ENCODE measurements around the gene SLC45A1. TPM values are rescaled to one million over a fixed set of nuclear protein-coding genes. Genes with fewer than 3 reads are reported as not detected.
"Not testable (repeated sequence)": the region's sequence is repeated elsewhere in the genome, so short reads cannot be mapped to it uniquely, and the experiment has no call there.

The SLC45A1 gene
- total RNA-seq, 1 experiment from 2014 or later: not detected

DNA sequence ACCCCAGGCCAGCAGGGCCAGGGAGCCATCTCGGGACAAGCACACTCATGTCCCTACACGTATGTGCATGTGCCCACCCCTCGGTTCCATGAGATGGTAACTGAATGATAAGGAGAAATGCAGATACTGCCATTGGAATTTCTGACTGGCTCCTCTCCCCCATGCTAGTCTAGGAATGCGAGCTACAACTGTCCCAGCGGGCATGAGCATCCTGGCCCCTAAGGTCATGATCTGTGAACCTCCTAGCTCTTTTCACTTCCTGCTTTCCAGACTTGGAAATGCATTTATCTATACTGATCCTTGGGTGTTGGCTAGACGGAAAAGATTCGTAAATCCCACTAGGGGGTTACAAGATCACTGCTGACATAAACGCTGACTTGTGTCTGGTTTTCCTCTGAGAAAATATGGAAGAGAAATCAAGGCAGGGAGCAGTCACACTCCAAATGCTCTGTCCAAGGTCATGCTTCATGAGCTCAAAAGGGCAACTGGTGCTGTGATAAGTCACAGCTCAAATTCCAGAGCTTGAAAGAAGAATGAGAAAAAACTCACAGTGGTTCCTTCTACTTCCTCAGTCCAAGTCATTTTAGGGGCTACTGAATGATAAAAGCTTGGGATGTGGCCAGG lies 49.8 kb downstream of the SLC45A1 start:
- no peak for DNase-seq (ENCODE audit: low read depth)

DNA sequence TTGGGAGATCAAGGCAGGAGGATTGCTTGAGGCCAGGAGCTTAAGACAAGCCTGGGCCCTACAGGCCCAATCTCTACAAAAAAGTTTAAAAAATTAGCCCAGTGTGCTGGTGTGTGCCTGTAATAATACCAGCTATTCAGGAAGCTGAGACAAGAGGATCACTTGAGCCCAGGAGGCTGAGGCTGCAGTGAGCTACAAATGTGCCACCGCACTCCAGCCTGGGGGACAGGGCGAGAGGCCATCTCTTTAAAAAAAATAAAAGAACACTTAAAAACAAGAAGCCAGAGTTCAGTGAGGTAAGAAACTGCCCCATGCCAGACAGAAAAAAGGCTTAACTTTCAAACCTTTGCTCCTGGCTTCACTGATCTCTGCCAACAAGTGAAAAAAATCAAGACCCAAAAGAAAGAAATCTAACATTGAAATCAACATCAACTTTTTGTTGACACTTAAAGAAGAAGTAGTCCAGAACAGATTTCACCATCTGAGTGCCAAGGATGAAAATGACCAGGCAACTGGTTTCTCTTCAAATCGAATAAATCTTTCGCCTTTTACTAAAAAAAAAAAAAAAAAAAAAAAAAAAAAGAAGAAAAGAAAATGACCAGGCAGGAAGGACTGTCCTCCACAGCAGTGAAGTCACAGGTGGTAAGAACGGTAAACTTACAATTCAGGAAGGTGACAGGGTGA lies 51.2 kb downstream of the SLC45A1 start:
- no peak for DNase-seq (ENCODE audit: low read depth)

DNA sequence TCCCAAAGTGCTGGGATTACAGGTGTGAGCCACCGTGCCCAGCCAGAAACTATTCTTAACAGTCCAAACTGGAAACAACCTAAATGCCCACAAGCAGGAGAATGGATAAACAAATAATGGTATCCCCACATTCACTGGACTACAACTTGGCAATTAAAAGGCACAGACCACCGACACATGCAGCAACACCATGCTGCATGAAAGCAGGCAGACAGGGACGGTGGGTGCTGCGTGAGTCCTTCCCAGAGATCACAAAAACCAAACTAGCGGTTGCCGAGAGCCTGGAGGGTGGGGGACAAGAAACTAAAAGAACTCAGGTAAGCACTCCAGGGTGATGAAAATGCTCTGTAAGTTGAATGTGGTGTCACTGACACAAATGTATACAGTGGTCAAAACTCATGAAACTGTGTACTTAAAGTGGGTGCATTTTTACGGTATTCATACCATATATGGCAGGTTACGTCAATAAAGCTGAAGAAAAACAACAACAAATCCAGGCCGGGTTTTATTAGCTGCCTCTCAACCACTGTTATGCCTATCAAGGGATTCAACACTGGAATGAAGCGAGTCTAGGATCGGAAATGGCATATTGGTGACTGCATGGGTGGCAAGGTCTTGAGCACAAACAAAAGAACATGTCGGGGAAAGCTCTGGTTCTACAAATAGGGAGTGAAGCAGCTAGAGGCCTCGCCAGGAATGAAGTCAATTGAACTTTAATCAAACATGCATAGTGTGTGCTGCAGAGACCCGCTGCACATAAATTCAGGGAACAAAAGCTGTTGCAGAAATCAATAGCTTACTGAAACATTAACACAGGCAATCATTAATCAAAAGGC lies 52.4 kb downstream of the SLC45A1 start:
- no peak for DNase-seq (ENCODE audit: low read depth)

DNA sequence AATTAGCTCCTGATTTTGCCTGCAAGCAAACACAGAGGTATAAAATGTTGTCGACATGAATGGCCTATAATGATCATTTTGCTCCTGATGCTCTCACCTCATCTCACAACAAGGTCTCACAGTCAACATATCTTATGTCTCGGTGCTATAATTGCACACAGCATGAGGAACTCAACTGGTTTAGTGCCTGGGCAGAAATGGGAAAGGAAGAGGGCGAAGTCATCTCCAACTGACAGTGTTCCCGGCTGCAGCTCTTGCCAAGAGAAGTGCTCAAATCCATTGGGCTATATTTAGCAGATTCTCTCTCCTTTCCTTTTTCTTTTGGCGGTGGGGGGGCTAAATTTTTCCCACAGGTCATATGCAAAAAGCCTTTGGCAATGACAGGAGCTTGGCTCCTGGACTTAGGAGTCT lies 53.0 kb downstream of the SLC45A1 start:
- no peak for DNase-seq (ENCODE audit: low read depth)

DNA sequence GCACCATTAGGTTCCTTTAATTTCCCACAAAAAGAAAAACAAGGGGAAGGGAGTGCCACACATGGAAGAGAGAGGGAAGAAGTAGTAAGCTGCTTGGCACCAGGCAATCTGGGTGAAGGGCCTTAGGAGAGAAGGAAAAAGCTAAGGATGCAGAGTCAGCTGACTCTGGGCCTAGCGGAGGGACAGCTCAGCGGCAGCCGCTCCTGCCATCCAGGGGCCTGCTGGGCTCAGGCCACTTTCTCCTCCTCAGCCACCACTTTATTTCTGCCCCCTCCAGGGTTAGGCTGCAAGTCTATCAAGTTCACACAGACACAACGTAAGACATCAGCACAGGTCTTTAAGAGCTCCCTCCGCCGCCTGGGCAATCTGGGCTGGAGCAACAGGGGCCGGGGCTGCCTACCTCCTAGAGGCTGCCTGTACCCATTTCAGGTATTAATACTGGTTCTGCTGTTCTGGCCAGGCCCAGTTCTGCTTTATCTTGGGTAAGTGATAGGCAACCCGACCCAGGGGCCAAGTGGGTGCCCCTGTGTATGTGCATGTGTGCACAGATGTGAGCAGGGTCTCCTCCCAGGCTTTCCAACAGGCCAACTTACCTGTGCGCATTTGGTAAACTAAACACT lies 53.6 kb downstream of the SLC45A1 start:
- DNase-seq (ENCODE audit: low read depth): no peak

GRCh38 chr1:8373125-8373524 lies 55.2 kb downstream of the SLC45A1 start:
- no peak for DNase-seq (ENCODE audit: low read depth)

GRCh38 chr1:8373581-8374241 lies 55.8 kb downstream of the SLC45A1 start:
- DNase-seq (ENCODE audit: low read depth): peak; percentile 47

DNA sequence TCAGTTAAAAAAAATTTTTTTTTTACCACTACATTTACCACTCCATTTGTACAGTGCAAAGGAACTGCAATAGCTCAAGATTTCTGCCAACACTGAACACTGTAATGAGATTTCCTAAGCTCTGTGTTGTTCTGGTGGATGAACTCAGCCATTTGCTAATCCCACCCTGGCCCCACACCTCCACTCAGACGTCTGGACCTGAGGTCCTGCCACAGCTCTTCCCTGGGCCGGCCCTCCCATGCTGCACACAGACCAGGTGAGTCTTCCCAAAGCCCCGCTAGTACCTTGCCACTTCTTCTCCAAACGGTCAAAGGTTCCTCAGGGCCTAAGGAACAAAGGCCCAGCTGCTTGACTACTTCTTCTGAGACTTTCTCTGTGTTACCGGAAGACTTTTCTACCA lies 56.4 kb downstream of the SLC45A1 start:
- no peak for DNase-seq (ENCODE audit: low read depth)

GRCh38 chr1:8374812-8375211 lies 56.9 kb downstream of the SLC45A1 start:
- DNase-seq (ENCODE audit: low read depth): peak; percentile 52

DNA sequence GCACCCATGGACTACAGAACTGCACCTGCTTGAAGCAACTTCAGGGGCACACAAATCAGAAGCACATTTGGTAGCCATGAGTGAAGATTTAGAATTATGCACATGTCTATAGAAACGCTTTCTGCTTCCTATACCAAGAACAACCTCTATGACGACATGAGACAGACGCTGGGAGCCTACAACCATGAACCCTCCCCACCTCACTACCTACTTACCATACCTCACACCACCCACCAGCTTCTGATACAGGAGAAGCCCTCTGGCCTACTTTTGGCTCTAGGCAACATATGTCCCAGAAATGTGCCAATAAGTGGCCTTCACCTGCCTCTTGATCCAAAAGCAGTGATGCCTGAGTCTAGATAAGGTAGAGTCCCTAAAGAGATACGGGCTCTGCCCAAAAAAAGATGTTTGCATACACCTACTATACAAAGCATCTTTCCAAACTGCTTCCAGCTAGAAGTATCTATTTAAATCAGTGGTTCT lies 58.5 kb downstream of the SLC45A1 start:
- no peak for DNase-seq (ENCODE audit: low read depth)

DNA sequence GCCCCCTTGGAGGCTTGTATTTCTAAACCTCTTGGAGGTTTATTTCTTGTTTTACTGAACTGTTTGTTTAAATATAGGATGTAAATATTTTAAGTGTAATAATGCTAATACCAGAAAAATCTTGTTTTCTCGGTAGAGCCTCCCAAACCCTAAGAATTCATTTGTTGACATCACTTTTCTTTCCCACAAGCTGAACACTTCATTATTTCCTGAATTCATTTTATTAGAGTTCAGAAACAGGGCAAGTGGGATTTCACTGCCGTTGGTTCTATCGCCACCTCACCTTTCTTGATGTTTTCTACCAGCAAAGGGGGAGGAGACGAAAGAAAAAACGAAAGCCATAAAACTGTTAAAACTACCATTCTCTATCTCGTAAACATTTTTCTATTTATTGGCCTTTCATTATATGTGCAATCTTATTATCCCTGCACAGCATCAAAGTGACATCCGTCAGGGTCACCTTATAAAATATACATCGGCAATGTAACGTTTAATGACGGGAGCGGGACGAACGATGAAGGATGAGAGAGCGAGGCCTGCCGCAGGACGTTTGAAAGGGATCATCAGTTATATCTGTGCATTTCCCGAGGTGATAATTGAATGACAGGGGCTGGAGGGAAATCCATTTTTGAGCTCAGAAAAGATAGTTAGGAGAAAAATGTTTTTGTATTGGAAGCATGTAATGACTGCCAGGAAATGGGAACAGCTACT lies 59.5 kb downstream of the SLC45A1 start:
- no peak for DNase-seq (ENCODE audit: low read depth)

- DNase-seq (ENCODE audit: low read depth): no peak
Measured at GRCh38 chr1:8378178-8378577, 60.3 kb downstream of the SLC45A1 start.

DNA sequence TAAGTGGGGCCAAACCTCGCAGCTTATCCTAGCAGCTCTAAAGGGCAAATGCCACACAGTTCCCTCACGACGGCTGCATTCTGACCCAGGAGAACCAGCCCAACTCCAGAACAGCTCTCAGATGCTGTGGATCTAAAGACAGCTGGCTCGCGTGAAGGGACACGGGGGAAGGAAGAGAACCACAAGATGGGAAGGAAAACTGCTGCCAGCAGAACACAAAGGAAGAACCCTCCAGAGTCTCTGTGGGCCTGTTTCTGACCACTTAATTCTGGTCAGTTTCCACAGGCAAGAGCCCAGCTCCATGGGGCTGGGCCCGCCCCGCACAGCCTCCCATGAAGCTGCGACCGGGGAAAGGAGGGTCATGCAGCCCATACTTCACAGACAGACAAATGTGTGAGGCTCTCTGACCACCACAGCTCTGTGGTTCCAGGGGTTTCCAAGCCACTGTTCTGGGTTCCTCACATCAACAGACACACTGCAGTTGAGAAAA lies 61.1 kb downstream of the SLC45A1 start:
- DNase-seq (ENCODE audit: low read depth): no peak

DNA sequence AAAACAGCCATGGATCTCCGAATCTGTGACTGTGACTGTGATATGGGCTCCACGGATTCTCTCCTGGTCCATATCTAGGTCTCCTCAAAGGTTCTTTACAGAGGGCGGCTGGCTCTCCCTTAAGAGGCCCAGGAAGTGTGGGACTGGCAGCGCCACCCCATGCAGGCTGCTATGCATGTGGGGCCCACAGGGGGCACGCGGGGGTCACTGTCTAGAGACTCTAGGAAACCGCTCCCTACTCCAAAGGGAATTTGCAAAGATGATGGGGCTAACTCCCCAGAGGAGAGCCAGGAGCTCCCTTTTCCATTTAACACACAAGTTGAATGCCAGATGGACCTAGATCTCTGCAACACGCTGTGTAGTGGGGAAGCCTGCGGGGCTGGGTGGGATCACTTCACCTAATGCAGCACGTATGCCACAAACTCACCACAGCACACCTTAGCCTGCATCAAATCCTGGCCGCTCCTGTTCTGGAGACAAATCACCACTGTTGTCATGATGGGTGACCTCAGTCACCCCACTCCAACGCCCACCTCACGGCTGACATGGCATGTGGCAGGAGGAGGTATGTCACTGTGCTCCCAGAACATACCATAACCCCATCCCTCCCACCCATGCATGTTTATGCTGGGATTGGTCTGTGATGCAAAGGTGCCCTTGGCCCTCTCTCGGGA lies 61.7 kb downstream of the SLC45A1 start:
- no peak for DNase-seq (ENCODE audit: low read depth)

DNA sequence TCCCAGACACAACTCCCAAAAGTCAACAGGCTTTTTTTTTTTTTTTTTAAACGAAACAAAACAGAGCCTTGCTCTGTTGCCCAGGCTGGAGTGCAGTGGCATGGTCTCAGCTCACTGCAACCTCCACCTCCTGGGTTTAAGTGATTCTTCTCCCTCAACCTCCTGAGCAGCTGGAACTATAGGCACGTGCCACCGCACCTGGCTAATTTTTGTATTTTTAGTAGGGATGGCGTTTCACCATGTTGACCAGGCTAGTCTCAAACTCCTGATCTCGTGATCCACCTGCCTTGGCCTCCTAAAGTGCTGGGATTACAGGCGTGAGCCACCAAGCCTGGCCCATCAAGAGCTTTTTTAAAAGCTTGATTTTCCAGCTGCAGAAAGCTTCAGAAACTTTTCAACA lies 62.4 kb downstream of the SLC45A1 start:
- DNase-seq (ENCODE audit: low read depth): not testable (repeated sequence)

- no peak for DNase-seq (ENCODE audit: low read depth)
Measured at GRCh38 chr1:8381618-8382017, 63.7 kb downstream of the SLC45A1 start.

DNA sequence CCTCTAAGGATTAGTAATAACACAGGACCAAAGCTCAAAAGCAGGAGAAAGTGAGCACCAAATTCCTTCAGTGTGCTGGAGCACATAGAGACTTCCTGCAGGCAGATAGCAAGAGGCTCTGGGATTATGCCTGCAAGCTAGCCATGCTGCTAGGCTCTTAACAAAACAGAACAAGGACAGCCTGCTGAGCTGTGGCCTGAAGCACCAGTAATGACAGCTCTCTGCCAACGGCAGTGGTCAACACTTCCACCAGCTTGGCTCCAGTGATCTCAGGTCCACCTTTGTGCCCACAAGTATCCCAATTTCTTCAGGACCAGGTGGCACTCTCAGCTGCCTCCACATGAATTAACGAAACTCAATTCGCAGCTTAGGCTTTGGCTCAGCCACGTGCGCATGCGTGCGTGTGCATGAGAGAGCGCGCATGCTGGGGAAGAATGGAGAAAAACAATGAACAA lies 64.2 kb downstream of the SLC45A1 start:
- DNase-seq (ENCODE audit: low read depth): no peak

GRCh38 chr1:8382608-8383505 lies 64.9 kb downstream of the SLC45A1 start:
- DNase-seq (ENCODE audit: low read depth): no peak

DNA sequence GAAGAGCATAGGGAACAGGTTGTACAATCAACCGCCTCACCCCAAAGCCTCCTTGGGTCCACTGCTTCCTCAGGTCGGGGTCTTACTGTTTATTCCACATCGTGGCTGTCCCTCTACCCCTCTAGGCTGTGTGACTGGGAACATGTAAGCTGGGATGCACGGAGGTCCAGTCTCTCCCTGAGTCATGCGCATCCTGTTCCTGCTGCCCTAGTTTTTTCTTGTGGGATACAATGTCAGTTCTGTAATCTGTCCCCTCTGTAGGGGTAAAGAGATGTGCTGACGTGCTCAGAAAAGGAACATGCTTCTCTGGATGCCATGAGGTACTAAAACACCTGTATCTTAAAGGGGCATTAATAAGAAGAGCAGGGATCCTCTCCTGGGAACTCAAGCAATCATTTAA lies 66.2 kb downstream of the SLC45A1 start:
- DNase-seq (ENCODE audit: low read depth): peak; percentile 84
